B cell (primary cell): Measurements from ENCODE around the gene HHAT.

Experiments
- CTCF ChIP-seq: fragments of 200-600 bp; IDR thresholded peaks from one replicate; pipeline ENCODE4 v1.8.0; 2022; ENCODE audit warnings: antibody characterized with exemption, mild to moderate bottlenecking
- EZH2 ChIP-seq: IDR thresholded peaks from 2 replicates; pipeline ENCODE4 v1.6.1; 2012; ENCODE audit warnings: borderline replicate concordance, low read depth, mild to moderate bottlenecking, moderate library complexity, low read length; ENCODE audit not compliant: insufficient read depth, poor library complexity, severe bottlenecking

DNA sequence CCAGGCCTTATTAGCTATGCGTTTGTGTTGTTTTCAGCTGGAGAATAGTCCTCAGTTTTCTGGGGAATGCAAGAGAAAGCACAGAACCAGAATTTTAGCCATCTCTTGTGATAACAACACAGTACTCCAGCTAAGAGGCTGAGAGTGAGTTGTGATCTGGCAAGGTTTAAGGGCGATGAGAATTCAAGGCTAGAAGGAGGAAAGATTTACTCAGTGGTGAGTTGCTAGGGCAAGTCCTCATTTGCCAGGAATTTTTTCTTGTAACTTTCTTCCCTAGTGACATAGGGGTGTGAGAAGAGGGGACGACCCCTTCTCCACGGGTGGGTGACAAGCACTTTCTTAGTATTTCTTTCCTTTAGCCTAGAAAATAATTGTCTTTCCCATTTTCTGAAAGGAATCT, 53.2 kb downstream of the HHAT start:
- TF ChIP-seq CTCF, result no peak
- no peak for TF ChIP-seq EZH2
